ENCODE data around the gene MTA1.

GRCh38 chr14:105424861-105425260, 5.2 kb downstream of the MTA1 start:
- TF ChIP-seq EZH2 (IDR thresholded peaks at IDR 0.05) (no peak), CTCF (IDR thresholded peaks at IDR 0.05) (no peak), EZH2phosphoT487 (IDR thresholded peaks at IDR 0.05) (no peak)

Data from neural progenitor cell (in vitro differentiated cells).